ENCODE measurements around the gene DTWD1.
"Not testable (repeated sequence)": the region's sequence is repeated elsewhere in the genome, so short reads cannot be mapped to it uniquely, and the experiment has no call there.

Gene DTWD1

DNA sequence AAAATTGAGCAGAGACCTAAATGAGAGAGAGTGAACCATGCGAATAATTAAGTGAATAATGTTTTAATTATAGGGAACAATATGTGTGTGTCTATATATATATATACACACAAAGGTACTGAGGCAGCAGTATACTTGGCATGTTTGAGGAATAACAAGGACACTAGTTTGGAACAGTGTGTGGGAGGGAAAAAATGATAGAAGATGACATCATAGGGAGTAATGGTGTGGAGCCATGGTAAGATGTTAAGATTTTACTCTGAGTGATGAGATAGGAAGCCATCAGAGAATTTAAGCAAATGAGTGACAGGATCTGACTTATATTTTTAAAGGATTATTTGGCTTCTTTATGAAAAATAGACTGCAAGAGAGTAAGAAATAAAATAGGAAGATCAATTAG, 29.1 kb downstream of the DTWD1 start:
- no peak for DNase-seq

- no peak for DNase-seq
Measured at GRCh38 chr15:49650676-49651075, 29.8 kb downstream of the DTWD1 start.

- no peak for DNase-seq
Measured at GRCh38 chr15:49652922-49653321, 32.1 kb downstream of the DTWD1 start.

DNA sequence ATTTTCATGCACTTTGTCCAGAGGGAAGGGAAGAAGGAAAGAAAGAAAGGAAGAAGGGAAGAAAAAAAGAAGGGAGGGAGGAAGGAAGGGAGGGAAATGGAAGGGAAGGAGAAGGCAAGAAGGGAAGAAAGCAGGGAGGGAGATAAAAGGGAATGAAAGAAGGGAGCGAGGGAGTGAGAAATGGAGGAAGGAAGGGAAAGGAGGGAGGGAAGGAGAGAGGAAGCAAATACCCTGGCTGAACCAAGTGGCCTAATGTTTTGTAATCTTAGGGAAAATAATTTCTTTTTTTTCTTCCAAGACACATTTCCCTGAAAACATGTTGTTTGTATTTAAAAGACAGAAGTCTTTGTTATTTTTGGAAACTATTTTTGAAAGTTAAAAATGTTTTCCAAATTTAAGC, 35.9 kb downstream of the DTWD1 start:
- no peak for DNase-seq

GRCh38 chr15:49664716-49665115, 43.9 kb downstream of the DTWD1 start:
- no peak for DNase-seq

GRCh38 chr15:49666486-49666885, 45.6 kb downstream of the DTWD1 start:
- DNase-seq = not testable (repeated sequence)

DNA sequence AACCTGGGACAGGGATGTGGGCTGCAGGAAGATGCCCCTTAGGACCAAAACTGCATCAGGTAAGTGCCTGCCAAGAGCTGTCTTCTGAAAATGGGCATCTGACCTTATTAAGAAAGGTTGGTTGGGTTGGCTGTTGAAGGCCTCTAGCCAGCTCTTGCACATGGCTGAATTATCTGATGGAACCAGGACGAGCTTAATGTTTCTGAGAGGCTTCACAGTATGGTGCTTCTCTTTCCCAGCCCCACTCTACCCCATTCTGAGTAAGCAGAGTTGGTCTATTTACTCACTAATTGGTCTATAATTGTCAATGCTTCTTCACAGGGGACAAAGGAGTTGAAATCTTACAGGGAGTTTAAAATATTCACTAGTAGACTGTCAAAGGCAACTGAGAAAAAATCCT, 48.4 kb downstream of the DTWD1 start:
- DNase-seq = no peak

GRCh38 chr15:49673861-49674260, 53.0 kb downstream of the DTWD1 start:
- no peak for DNase-seq

DNA sequence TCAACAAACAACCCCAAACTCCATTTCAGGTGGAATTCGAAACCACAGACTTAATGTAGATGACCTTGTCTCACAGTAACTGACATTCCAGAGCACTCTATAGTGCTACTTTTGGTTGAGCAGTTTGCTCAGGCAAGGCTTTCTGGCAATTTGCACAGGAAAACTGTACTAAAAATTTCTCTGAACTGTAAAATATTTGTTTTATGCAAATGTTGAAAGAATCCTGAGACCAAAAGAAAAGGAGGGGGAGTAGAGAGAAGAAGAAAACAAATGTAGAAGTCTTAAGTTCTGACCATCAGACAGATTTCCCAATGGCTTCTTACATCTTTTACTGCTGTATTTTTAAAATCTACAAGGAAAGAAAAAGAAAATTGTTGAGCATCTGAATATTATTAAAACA, 53.5 kb downstream of the DTWD1 start:
- no peak for DNase-seq

DNA sequence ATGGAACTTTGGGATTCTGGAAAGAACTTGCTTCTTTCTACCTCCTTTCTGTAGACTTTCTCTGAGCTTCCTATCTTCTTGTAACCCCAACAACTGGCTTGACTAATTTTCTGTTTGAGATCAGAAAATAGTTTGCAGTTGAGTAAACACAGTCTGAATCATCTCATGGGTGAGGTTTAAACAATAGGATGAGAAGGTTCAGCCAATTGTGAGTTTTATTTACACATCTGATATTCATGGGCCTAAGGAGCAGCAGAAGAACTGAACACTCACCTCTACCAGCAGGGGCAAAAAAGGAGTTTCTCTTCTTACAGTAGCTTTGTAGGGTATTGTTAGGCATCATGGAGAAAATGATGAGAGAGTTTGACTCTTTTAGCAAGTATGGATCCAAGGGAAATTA, 54.2 kb downstream of the DTWD1 start:
- DNase-seq = no peak

GRCh38 chr15:49678655-49679054, 57.8 kb downstream of the DTWD1 start:
- no peak for DNase-seq

DNA sequence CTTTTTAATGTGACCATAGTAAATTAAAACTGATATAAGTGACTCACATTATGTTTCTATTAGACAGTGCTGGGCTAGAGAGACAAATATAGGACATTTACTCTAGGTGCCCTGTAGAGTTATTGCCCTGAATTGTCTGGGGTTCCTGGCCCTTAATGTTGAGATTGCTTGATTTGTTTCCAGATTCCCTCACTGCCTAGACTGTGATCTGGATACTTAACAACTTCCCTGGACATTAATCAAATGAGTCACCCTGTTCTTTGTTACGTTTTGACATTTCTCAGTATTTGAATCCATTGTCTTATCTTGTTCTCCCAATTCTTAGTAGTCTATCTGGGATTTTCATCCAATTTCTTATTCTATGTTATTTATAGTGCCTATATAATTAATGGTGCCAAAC, 65.8 kb downstream of the DTWD1 start:
- no peak for DNase-seq

DNA sequence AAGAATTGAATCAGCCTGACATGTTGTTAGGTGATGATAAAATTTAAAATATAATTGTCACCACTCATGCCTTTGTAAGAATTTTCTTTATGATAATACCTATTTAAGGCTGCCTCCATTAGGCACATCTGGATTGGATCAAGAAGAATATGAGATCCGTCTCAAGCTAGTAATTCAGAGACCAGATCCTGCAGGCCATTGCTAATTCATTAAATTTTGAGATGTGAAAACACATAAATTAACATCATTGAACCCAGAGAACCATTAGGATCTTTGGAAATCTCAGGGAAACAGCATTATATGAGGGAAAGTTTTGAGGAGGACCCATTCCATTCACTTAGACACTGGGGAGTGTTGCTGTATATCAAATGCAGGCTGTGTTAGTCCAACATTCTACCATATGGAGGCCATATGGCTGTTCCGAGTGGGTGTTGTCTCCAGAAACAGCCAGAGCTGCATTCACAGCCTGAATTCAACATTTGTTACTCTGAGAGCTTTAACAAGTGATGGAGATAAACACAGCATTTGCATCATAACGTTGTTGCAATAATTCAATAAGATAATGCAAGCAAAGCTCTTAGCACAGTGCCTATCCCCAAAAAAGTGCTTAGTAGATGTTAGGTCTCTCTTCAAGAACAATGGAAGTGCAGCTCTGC, 67.4 kb downstream of the DTWD1 start:
- DNase-seq = no peak

GRCh38 chr15:49692514-49693090, 71.8 kb downstream of the DTWD1 start:
- no peak for DNase-seq

GRCh38 chr15:49693498-49693897, 72.7 kb downstream of the DTWD1 start:
- DNase-seq = no peak

GRCh38 chr15:49696433-49696832, 75.6 kb downstream of the DTWD1 start:
- DNase-seq = no peak

DNA sequence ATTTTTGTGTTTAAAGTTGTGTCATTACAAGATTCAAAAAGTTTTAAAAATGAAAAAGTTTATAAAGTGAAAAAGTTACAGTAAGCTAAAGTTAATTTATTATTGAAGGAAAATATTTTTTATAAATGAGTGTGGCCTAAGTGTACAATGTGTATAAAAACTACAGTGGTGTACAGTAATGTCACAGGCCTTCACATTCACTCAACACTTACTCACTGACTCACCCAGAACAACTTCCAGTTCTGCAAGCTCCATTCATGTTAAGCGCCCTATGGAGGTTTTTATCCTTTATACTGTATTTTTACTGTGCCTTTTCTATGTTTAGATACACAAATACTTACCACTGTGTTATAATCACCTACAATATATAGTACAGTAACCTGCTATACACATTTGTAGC, 76.3 kb downstream of the DTWD1 start:
- DNase-seq = no peak

GRCh38 chr15:49702982-49703381, 82.1 kb downstream of the DTWD1 start:
- not testable (repeated sequence) for DNase-seq
